Stimulated activated naive B cell treated with anti-CD40 and anti-IgM and Interleukin-4, amounts not matched to agents 10 μg/mL and 1 μg/mL and 100 μg/mL, for 72 hours (primary cell): ENCODE measurements around the gene WNT2B.

ENCODE experiments used
- ATAC-seq, 2 donors: fragments of 150-1000 bp; cut with Tn5 transposase; replicated peaks; 2 replicates each; pipeline ENCODE4 v1.10.0; 2021; ENCODE audit warnings: moderate library complexity in 1 of 2
- DNase-seq: peaks from one replicate; pipeline ENCODE4 v3.0.0; 2021
- H3K27ac Mint-ChIP-seq: one replicate; pipeline ENCODE4 v1.8.0; 2022; ENCODE audit warnings: mild to moderate bottlenecking, mixed read lengths
- H3K27me3 Mint-ChIP-seq, 2 donors: one replicate each; pipeline ENCODE4 v1.8.0; 2022; ENCODE audit warnings: mixed read lengths in 2 of 2
- H3K36me3 Mint-ChIP-seq, 2 donors: one replicate each; pipeline ENCODE4 v1.8.0; 2022; ENCODE audit warnings: mixed read lengths in 2 of 2, mild to moderate bottlenecking in 1 of 2
- H3K4me1 Mint-ChIP-seq, 2 donors: one replicate each; pipeline ENCODE4 v1.8.0; 2022; ENCODE audit warnings: mixed read lengths in 2 of 2, mild to moderate bottlenecking in 1 of 2
- H3K4me3 Mint-ChIP-seq, 2 donors: one replicate each; pipeline ENCODE4 v1.8.0; 2022; ENCODE audit warnings: mild to moderate bottlenecking in 2 of 2, mixed read lengths in 2 of 2, moderate library complexity in 1 of 2
- H3K9me3 Mint-ChIP-seq, 2 donors: one replicate each; pipeline ENCODE4 v1.8.0; 2022; ENCODE audit warnings: mixed read lengths in 2 of 2, mild to moderate bottlenecking in 1 of 2

The WNT2B gene

DNA sequence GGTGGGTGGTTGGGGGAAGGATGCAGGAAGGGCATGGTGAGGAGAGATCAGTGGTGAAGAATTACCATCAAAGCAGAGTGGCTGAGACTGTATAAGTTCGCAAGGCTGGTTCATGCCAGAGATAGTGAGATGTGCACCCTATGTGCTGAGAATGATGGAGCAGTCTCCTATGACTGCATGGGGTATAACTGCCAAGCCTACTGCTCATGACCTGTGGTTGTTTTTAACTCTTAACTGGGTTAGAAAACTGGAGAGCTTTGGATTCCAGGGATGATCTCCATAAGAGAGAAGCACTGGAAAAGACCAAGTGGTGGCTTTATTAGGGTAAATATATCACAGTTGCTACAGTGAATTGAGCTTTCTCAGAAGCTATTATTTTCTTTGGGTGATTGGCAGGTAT is 16.2 kb downstream of the WNT2B start:
- Mint-ChIP-seq H3K4me1 (no peaks in the 10 kb centered on the region), H3K9me3 (no peaks in the 10 kb centered on the region), H3K36me3 (peaks cover 8 to 17% of the 10 kb centered on the region in 2 donors), H3K4me3 (no peak overlapping the region), H3K27ac (no peak overlapping the region), H3K27me3 (no peaks in the 10 kb centered on the region)
- DNase-seq (no peak), ATAC-seq (no peak)

DNA sequence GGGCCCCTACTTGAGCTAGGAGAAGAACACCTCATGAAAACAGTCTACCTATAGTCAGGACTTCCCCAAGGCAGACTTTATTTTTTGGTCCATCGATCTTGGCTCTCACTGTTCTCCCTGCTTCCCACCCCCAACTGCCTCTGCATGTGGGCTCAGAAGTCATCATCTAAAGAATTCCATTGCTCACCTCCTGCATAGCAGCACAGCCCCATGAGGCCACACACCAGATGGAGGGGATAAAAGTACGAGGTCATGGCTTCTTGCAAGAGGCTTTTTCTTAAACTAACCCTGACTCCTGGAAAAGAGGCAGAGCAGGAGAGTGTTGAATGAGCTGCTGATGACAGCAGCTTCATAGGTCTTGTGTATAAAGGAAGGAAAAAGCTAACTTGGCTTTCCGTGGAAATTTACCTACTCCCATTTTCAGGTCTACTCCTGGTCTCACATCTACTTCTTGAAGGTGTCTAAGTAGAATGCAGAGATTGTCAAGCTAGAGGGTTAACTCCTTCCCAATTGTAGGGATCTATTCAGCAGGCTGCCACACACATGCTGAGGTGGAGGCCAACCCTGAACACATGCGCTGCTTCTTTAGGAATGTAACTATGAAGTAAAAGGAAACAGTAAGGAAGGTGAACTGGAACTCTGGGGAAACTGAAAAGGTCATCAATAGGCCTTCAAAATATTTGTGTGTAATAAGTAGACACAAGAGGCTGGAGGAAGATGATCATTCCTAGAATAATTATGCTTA is 18.7 kb downstream of the WNT2B start:
- no peaks in the 10 kb centered on the region for H3K27me3 Mint-ChIP-seq
- no peaks in the 10 kb centered on the region for H3K9me3 Mint-ChIP-seq
- no peak overlapping the region for H3K4me3 Mint-ChIP-seq
- H3K4me1 Mint-ChIP-seq, result no peaks in the 10 kb centered on the region
- DNase-seq (no peak), ATAC-seq (no peak)
- H3K27ac Mint-ChIP-seq, result no peak overlapping the region
- peaks cover 8 to 17% of the 10 kb centered on the region in 2 donors for H3K36me3 Mint-ChIP-seq

DNA sequence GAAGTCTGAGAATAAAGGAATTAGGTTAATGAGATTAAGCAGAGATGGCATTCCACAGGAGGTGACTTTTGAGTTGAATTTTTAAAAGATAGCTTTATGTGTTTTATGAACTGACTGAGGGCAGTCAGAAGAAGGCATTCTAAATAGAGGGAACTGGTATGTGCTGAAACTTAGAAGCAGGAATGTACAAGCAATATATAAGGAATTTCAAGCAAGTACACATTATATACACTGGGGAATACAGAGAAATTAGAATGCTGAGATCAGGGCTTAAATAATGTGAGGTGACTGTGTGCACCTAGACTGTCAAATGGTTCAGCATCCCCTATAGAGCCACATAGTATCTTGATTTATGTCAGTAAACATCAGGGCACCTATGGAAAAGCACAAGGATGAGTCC is 19.3 kb downstream of the WNT2B start:
- no peaks in the 10 kb centered on the region for H3K4me1 Mint-ChIP-seq
- H3K27ac Mint-ChIP-seq, result no peak overlapping the region
- no peak for ATAC-seq
- H3K27me3 Mint-ChIP-seq, result no peaks in the 10 kb centered on the region
- DNase-seq, result no peak
- H3K4me3 Mint-ChIP-seq, result no peak overlapping the region
- no peaks in the 10 kb centered on the region for H3K9me3 Mint-ChIP-seq
- peaks cover 8 to 17% of the 10 kb centered on the region in 2 donors for H3K36me3 Mint-ChIP-seq

DNA sequence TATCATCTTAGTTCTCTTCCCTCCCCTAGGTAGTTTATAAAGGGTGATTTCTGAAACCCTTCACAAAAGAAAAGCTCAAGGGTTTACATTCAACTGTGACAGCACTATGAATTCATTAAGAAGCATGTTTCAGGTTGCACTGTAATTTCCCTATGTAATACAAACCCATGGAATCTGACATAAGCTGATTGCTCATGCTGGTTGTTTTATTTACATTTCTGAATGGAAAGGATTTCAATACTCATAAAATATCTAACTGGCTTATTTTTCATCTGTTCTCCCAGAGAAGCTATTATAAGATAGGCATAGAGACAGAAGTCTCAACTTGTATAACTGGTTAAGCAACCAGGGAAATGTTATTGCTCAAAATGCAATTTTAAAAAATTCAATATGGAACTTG is 20.5 kb downstream of the WNT2B start:
- Mint-ChIP-seq H3K27ac (no peak overlapping the region), H3K9me3 (no peaks in the 10 kb centered on the region), H3K4me3 (no peak overlapping the region), H3K36me3 (peaks cover 12 to 22% of the 10 kb centered on the region in 2 donors), H3K27me3 (no peaks in the 10 kb centered on the region), H3K4me1 (no peaks in the 10 kb centered on the region)
- DNase-seq, result no peak
- no peak for ATAC-seq

DNA sequence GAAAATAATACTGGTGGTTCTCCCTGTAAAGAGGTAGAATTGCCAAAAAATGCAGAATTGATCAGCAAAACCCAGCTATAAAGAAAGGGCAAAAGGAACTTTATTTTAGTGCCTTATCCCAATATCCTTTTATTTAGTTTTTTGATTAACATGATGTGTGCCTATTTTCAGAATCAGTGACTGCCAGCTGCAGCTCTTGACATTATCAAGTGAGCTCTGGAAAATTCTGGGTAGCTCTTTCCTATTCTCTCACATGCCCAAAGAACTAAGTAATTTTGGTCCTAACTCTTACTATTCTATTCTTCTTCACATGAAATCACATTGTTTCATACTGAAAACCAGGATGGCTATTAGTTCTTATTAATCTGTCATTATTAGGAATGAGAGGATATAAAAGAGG is 22.1 kb downstream of the WNT2B start:
- no peak overlapping the region for H3K27ac Mint-ChIP-seq
- ATAC-seq (no peak), DNase-seq (no peak)
- peaks cover 12 to 21% of the 10 kb centered on the region in 2 donors for H3K36me3 Mint-ChIP-seq
- H3K4me3 Mint-ChIP-seq, result no peak overlapping the region
- H3K27me3 Mint-ChIP-seq, result no peaks in the 10 kb centered on the region
- no peaks in the 10 kb centered on the region for H3K9me3 Mint-ChIP-seq
- H3K4me1 Mint-ChIP-seq, result no peaks in the 10 kb centered on the region

DNA sequence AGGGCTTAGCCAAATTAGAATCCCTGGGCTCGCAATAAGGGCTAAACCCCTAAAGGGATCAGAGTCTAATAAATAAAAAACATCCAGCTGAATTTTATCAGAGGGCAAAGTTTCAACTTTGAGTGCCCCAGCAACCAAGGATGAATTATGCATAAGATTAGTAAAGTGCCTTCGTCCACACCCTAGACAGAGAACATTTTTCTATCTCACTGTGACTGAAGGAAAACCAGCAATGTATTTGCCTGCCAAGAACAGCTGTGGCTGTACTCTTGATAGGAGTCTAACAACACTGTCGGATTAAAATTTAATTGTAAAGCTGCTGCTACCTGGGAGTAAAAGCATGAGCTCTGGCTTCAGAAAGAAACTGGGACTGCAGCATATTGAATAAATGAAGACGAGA is 23.3 kb downstream of the WNT2B start:
- Mint-ChIP-seq H3K27me3 (no peaks in the 10 kb centered on the region), H3K27ac (no peak overlapping the region), H3K4me3 (no peak overlapping the region), H3K9me3 (no peaks in the 10 kb centered on the region), H3K4me1 (no peaks in the 10 kb centered on the region), H3K36me3 (peaks cover 12 to 18% of the 10 kb centered on the region in 2 donors)
- DNase-seq (no peak), ATAC-seq (no peak)

DNA sequence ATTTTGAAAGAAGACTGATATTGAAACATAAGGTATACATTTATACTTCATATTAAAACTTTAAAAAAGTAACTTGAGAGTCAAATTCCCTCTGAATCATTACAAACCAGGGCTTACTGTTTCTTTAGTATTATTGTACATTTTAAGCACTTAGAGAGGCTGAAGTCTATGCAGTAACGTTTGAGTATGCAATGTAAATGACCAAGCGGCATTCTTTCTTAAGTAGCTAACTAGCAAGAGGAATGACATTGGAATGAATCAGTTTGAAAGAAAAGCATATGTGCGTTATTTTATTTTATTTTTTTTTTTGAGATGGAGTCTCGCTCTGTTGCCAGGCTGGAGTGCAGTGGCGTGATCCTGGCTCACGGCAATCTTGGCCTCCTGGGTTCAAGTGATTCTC is 24.3 kb downstream of the WNT2B start:
- Mint-ChIP-seq H3K4me1 (no peaks in the 10 kb centered on the region), H3K4me3 (no peak overlapping the region), H3K9me3 (no peaks in the 10 kb centered on the region), H3K27me3 (no peaks in the 10 kb centered on the region), H3K36me3 (peaks cover 4 to 9% of the 10 kb centered on the region in 2 donors), H3K27ac (no peak overlapping the region)
- ATAC-seq (no peak), DNase-seq (no peak)

DNA sequence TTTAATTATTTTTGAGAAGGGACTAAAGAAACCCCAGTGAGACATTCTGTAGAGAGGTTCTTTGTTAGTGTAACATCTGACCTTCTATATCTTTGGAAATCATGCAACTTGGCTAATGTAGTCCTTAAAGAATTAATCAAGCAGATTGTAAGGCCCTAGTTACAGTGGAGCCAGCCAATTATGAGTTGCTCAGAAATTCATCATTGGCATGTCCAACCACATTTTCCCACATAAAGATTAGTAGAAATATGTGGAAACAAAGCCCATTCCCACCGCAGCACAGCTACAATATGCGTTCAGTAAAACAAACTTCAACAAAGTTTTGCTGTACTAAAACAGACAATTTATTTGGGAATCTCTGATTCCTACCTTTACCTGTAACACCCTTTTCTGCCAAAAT is 27.8 kb downstream of the WNT2B start:
- DNase-seq, result no peak
- ATAC-seq, result no peak
- Mint-ChIP-seq H3K4me3 (no peak overlapping the region), H3K27me3 (no peaks in the 10 kb centered on the region), H3K9me3 (no peaks in the 10 kb centered on the region), H3K27ac (no peak overlapping the region), H3K36me3 (peaks cover 10 to 25% of the 10 kb centered on the region in 2 donors), H3K4me1 (no peaks in the 10 kb centered on the region)

DNA sequence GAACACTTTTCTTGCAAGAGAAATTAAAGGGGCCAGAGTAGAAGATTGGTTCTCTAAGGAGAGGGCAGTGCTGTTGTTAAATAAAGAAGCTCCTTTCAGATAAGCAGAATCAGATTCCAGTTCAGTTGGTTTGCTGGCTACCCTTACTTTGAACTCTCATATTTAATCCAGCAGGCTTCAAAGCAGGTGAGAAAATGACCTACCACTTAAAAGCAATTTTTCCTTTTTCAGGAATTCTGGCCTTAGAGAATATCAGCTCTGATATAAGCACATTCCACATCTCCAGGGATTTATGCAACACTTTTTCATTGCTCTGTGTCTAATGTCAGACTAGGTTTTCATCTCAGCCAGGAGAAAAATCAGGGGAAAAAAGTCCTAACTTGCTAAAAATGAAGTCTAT is 28.7 kb downstream of the WNT2B start:
- no peak for DNase-seq
- H3K9me3 Mint-ChIP-seq, result no peaks in the 10 kb centered on the region

DNA sequence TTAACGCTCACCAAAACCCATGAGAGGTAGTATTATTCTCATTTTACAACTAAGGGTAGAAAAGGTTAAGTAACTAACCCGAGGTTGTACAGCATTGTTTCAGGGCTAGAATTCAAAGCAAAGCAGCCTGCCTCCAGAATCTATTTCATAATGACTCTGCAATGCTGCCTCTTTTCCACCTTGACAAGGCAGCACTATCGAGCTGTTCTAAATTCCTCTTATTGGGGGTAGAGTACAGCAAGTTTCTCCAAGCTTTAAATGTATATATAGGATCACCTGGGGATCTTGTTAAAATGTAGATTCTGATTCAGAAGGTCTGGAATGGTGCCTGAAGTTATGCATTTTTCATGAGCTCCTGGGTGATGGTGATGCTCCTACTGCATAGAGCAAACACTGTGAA is 30.1 kb downstream of the WNT2B start:
- Mint-ChIP-seq H3K36me3 (peaks cover 8 to 26% of the 10 kb centered on the region in 2 donors), H3K27ac (no peak overlapping the region)

More for the DNA sequence above, 28.7 kb downstream of the WNT2B start:
- no peak overlapping the region for H3K4me3 Mint-ChIP-seq
- no peaks in the 10 kb centered on the region for H3K4me1 Mint-ChIP-seq
- H3K27me3 Mint-ChIP-seq, result no peaks in the 10 kb centered on the region
- H3K27ac Mint-ChIP-seq, result no peak overlapping the region
- ATAC-seq, result no peak
- peaks cover 10 to 28% of the 10 kb centered on the region in 2 donors for H3K36me3 Mint-ChIP-seq

DNA sequence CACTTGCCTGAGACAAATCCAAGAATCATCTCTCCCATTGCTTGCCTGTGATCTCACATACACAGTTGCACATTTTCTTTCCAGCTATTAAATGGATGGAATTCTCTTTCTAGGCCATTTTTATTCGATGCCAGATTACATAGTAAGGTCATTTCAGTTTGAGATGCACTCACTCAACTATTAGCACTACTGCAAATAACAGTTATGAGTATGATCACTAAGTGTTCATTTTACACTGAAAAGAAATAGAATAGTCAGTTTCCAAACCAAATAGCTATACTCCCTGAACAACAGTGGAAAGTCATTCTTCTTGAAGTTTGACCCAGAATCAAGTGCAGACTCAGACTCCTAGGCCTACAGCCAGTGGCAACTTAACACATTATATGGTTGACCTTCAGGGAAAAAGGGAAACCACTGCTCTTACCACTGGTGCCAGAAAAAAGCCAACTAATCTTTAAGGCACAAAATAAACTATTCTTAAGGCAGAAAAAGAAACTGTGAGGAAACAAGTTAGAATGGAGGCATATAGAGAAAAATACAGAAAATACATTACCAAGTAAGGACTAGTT is 31.5 kb downstream of the WNT2B start:
- H3K36me3 Mint-ChIP-seq, result peaks cover 6 to 19% of the 10 kb centered on the region in 2 donors
- no peak overlapping the region for H3K27ac Mint-ChIP-seq
- H3K4me3 Mint-ChIP-seq, result no peak overlapping the region
- ATAC-seq, result no peak
- H3K4me1 Mint-ChIP-seq, result no peaks in the 10 kb centered on the region
- H3K27me3 Mint-ChIP-seq, result no peaks in the 10 kb centered on the region
- no peak for DNase-seq
- H3K9me3 Mint-ChIP-seq, result no peaks in the 10 kb centered on the region

More for the DNA sequence above, 30.1 kb downstream of the WNT2B start:
- no peaks in the 10 kb centered on the region for H3K4me1 Mint-ChIP-seq
- DNase-seq, result no peak
- H3K4me3 Mint-ChIP-seq, result no peak overlapping the region
- no peaks in the 10 kb centered on the region for H3K27me3 Mint-ChIP-seq
- no peaks in the 10 kb centered on the region for H3K9me3 Mint-ChIP-seq
- ATAC-seq, result no peak

DNA sequence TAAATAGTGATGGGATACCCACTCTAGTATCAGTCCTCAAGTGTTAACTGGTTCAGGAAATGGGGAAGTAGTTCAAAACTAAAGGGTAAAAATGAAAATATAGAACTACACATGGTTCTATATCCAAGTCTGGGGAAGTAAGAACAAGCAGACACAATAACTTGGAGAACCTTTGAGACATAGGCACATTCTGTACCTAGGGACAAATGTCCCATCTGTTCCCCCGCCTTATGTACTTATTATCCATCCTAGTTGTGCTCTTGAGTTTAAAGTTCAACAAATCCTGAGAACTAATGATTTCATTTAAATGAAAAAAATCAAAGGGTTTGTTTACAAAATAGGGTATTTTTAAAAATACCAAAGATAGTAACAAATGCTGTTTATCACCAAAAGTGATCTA is 32.5 kb downstream of the WNT2B start:
- no peak overlapping the region for H3K4me3 Mint-ChIP-seq
- ATAC-seq, result no peak
- no peak for DNase-seq
- H3K27ac Mint-ChIP-seq, result no peak overlapping the region
- no peaks in the 10 kb centered on the region for H3K27me3 Mint-ChIP-seq
- peaks cover 8 to 19% of the 10 kb centered on the region in 2 donors for H3K36me3 Mint-ChIP-seq
- H3K9me3 Mint-ChIP-seq, result no peaks in the 10 kb centered on the region
- no peaks in the 10 kb centered on the region for H3K4me1 Mint-ChIP-seq

DNA sequence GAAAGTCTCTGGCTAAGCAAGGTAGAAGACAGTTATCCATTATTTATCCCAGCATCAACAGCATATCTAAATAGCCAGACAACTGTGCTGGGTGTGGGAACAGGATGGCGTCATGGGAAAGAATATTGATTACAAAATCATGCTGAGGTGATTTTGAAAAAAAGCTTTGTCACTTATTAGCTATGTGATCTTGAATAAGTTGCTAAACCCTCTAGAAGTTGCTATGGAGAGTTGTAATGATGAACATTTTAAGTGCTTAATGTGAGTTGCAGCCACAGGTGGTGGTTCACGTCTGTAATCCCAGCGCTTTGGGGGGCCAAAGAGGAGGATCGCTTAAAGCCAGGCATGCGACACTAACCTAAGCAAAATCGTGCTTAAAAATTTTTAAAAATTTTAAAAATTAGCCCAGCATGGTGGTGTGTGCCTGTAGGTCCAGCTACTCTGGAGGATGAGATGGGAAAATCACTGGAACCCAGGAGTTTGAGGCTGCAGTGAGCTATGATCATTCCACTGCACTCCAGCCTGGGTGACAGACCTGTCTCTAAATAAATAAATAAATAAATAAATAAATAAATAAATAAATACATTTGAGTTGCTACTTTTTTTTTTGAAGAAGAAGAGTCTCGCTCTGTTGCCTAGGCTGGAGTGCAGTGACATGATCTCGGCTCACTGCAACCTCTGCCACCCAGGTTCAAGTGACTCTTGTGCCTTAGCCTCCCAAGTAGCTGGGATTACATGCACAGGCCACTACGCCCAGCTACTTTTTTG is 33.6 kb downstream of the WNT2B start:
- H3K4me1 Mint-ChIP-seq, result no peaks in the 10 kb centered on the region
- H3K27ac Mint-ChIP-seq, result no peak overlapping the region
- H3K4me3 Mint-ChIP-seq, result no peak overlapping the region
- H3K9me3 Mint-ChIP-seq, result no peaks in the 10 kb centered on the region
- no peak for DNase-seq
- H3K27me3 Mint-ChIP-seq, result no peaks in the 10 kb centered on the region
- peaks cover 8 to 19% of the 10 kb centered on the region in 2 donors for H3K36me3 Mint-ChIP-seq
- no peak for ATAC-seq

DNA sequence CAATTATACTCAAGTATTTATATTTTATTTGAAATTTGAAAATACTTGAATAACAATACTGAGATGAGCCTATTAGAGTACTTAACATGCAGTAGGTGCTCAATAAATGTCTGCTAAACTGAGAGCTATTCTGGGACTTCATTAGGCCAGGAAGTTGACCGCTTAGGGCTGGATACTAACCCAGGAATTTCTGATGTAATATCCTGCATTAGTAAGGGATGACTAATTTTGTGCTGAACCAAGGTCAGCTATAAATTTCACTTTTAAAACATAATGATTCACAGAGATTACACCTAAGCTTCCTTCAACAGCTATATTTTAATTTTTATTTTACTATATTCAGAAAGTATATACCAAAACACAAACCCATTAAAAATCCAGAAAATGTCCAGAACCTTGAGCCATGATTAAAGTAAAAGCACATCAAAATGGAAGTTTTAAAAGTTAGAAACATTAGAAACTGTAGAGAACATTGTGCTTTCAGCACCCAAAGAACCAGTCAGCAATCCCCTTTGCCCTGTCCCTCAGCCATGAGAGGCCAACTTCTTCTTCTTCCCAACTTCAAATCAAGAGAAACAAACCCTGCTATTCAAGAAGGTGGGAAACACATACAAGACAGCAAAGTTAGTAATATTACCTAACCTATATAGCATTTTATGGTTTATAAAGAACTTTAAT is 35.4 kb downstream of the WNT2B start:
- no peak for DNase-seq
- no peaks in the 10 kb centered on the region for H3K27me3 Mint-ChIP-seq
- no peaks in the 10 kb centered on the region for H3K9me3 Mint-ChIP-seq
- H3K4me1 Mint-ChIP-seq, result no peaks in the 10 kb centered on the region
- no peak overlapping the region for H3K27ac Mint-ChIP-seq
- no peak overlapping the region for H3K4me3 Mint-ChIP-seq
- peaks cover 8 to 16% of the 10 kb centered on the region in 2 donors for H3K36me3 Mint-ChIP-seq
- no peak for ATAC-seq
